Bronchial epithelial cell (primary cell): ENCODE data around the gene PTH1R. TPM values are rescaled to one million over a fixed set of nuclear protein-coding genes. Genes with fewer than 3 reads are reported as not detected.

Experiments used
- DNase-seq: peaks from one replicate; pipeline ENCODE4 v3.0.0-alpha.2; 2010; ENCODE audit warnings: low read depth
- FAIRE-seq: peaks from 2 replicates; lab custom pipeline; 2011; peaks lifted over from hg19 to GRCh38; lab: Jason Lieb, UNC
- H3K27me3 ChIP-seq: 2 replicates; pipeline ENCODE4 v1.5.1; 2011; ENCODE audit warnings: low read length; ENCODE audit not compliant: control insufficient read depth, insufficient read depth
- H3K36me3 ChIP-seq: 2 replicates; pipeline ENCODE4 v1.5.1; 2011; ENCODE audit warnings: low read length; ENCODE audit not compliant: control insufficient read depth, insufficient read depth
- H3K4me3 ChIP-seq: 2 replicates; pipeline ENCODE4 v1.5.1; 2011; ENCODE audit warnings: mild to moderate bottlenecking, low read depth, low read length, control low read depth
- CTCF ChIP-seq: IDR thresholded peaks from 2 replicates; pipeline ENCODE4 v1.5.1; 2011; ENCODE audit warnings: mild to moderate bottlenecking, moderate library complexity, low read length, control low read depth, inconsistent platforms; ENCODE audit not compliant: insufficient read depth, severe bottlenecking
- total RNA-seq: library from RNA; depleted of rRNA; stranded (reverse); fragments of >200 nt; gene quantifications from 2 replicates; pipeline ENCODE4 v1.2.1, GENCODE V29; 2014

PTH1R gene
- total RNA-seq, 1 donor from 2014 or later = not detected

GRCh38 chr3:46898321-46899150 lies 21.0 kb downstream of the PTH1R start:
- DNase-seq (no peak), FAIRE-seq (no peak)
- no peak for TF ChIP-seq CTCF
- Histone ChIP-seq H3K27me3 (peaks cover 1% of the 10 kb centered on the region), H3K4me3 (no peak overlapping the region), H3K36me3 (no peaks in the 10 kb centered on the region)

GRCh38 chr3:46899151-46900006 lies 21.9 kb downstream of the PTH1R start:
- peaks cover 1% of the 10 kb centered on the region for H3K27me3 ChIP-seq
- TF ChIP-seq CTCF = no peak
- DNase-seq (no peak), FAIRE-seq (no peak)
- no peaks in the 10 kb centered on the region for H3K36me3 ChIP-seq
- no peak overlapping the region for H3K4me3 ChIP-seq

- DNase-seq (no peak), FAIRE-seq (no peak)
- Histone ChIP-seq H3K27me3 (peaks cover 1% of the 10 kb centered on the region), H3K36me3 (no peaks in the 10 kb centered on the region), H3K4me3 (no peak overlapping the region)
- no peak for TF ChIP-seq CTCF
Measured at GRCh38 chr3:46900007-46900292, 22.4 kb downstream of the PTH1R start.

- DNase-seq (no peak), FAIRE-seq (no peak)
- Histone ChIP-seq H3K36me3 (no peaks in the 10 kb centered on the region), H3K4me3 (no peak overlapping the region), H3K27me3 (peaks cover 1% of the 10 kb centered on the region)
- TF ChIP-seq CTCF = no peak
Measured at GRCh38 chr3:46900356-46900755, 22.8 kb downstream of the PTH1R start.

GRCh38 chr3:46901061-46901460 lies 23.5 kb downstream of the PTH1R start:
- DNase-seq (no peak), FAIRE-seq (peak; percentile 36)
- no peak for TF ChIP-seq CTCF
- Histone ChIP-seq H3K4me3 (no peak overlapping the region), H3K36me3 (no peaks in the 10 kb centered on the region), H3K27me3 (peaks cover 1% of the 10 kb centered on the region)
